ENCODE measurements around the gene ARHGAP8. TPM values are rescaled to one million over a fixed set of nuclear protein-coding genes. Genes with fewer than 3 reads are reported as not detected.

The ARHGAP8 gene
- 1 to 10 TPM in 1 of 2 donors, not detected in 1; 2.3 TPM for total RNA-seq

GRCh38 chr22:44752285-44753188, at the start of gene ARHGAP8:
Gene ARHGAP8 (plus strand): TSS chr22:44752575. CDS start chr22:44786528, 33,953 bp downstream.
- ATAC-seq (replicated peaks): peak; percentile 67
- peak within 1 kb of the TSS; percentile 64 for H3K4me3 Mint-ChIP-seq
- peaks cover 26% of the 10 kb centered on the region for H3K27me3 Mint-ChIP-seq
- no peak within 1 kb of the TSS for H3K27ac Mint-ChIP-seq
- no peaks in the 10 kb centered on the region for H3K36me3 Mint-ChIP-seq (ENCODE audit: low read depth)
- no peaks in the 10 kb centered on the region for H3K9me3 Mint-ChIP-seq
- H3K4me1 Mint-ChIP-seq: no peaks in the 10 kb centered on the region

- Mint-ChIP-seq H3K36me3 (ENCODE audit: low read depth) (no peaks in the 10 kb centered on the region), H3K4me3 (peak overlapping the region; percentile 73), H3K9me3 (no peaks in the 10 kb centered on the region), H3K27ac (no peak overlapping the region), H3K27me3 (no peaks in the 10 kb centered on the region), H3K4me1 (no peaks in the 10 kb centered on the region)
- ATAC-seq (replicated peaks): no peak
These were observed 49.0 kb upstream of the ARHGAP8 start for GRCh38 chr22:44703255-44703870.

DNA sequence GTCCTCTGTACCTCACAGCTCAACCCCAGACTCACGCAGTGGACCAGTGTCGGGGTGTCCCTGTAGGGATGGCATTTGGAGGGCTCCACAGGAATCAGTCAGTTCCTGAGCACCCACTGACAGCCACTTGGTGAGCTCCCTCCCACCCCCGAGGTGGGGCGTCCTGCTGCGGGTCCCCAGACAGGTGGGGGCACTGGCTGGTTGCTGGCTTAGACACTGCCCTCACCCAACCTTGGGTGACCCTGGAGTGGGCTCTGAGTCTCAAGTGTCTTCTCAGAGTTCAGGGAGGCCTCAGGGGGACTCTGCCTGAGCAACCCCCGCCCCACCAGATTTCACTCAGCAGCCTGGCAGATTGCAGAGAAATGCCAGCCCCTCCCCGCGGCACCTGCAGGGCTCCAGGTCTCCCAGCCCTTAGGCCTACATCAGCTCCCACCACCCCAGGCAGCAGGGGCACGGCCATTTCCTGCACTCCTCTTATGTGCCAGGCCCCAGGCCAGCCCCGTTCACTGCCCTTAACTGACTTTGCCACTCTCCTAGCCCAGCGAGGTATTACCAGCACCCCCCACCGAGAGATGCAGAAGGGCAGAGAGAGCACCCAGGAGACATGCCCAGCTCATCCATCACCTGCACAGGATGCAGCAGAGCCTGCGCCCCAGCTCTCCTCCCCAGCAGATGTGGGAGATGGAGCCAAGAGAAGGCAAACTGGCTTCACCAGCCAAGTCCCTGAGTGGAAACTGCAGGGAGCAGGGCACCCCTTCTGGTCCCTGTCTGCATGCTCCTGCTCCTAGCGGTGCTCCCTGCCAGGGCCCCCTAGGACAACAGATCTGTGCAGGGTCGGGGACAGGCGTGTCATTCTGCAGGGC, 48.0 kb upstream of the ARHGAP8 start:
- Mint-ChIP-seq H3K36me3 (ENCODE audit: low read depth) (no peaks in the 10 kb centered on the region), H3K27ac (no peak overlapping the region), H3K9me3 (no peaks in the 10 kb centered on the region), H3K27me3 (no peaks in the 10 kb centered on the region), H3K4me1 (no peaks in the 10 kb centered on the region), H3K4me3 (peak overlapping the region; percentile 73)
- ATAC-seq (replicated peaks): no peak

DNA sequence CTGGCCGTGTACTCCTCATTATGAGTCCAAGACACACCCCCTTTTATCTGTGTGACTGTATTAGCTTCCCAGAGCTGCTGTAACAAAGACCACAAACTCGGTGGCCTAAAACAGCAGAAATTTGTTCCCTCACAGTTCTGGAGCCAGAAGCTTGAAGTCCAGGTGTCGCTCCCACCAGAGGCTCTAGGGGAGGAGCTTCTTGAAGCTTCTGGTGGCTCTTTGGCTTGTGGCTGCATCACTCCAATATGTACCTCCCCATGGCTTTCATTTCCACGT, 47.4 kb upstream of the ARHGAP8 start:
- no peaks in the 10 kb centered on the region for H3K27me3 Mint-ChIP-seq
- no peak for ATAC-seq (replicated peaks)
- H3K36me3 Mint-ChIP-seq (ENCODE audit: low read depth): no peaks in the 10 kb centered on the region
- no peak overlapping the region for H3K4me3 Mint-ChIP-seq
- H3K4me1 Mint-ChIP-seq: no peaks in the 10 kb centered on the region
- no peak overlapping the region for H3K27ac Mint-ChIP-seq
- no peaks in the 10 kb centered on the region for H3K9me3 Mint-ChIP-seq

GRCh38 chr22:44706488-44706887, 45.9 kb upstream of the ARHGAP8 start:
- H3K4me1 Mint-ChIP-seq: peaks cover 9% of the 10 kb centered on the region
- no peak for ATAC-seq (replicated peaks)
- no peak overlapping the region for H3K4me3 Mint-ChIP-seq
- no peaks in the 10 kb centered on the region for H3K27me3 Mint-ChIP-seq
- no peaks in the 10 kb centered on the region for H3K36me3 Mint-ChIP-seq (ENCODE audit: low read depth)
- no peak overlapping the region for H3K27ac Mint-ChIP-seq
- H3K9me3 Mint-ChIP-seq: no peaks in the 10 kb centered on the region

- Mint-ChIP-seq H3K4me3 (no peak overlapping the region), H3K4me1 (peaks cover 9% of the 10 kb centered on the region), H3K36me3 (ENCODE audit: low read depth) (no peaks in the 10 kb centered on the region), H3K9me3 (no peaks in the 10 kb centered on the region), H3K27me3 (no peaks in the 10 kb centered on the region), H3K27ac (peak overlapping the region; percentile 48)
- no peak for ATAC-seq (replicated peaks)
These were observed 45.2 kb upstream of the ARHGAP8 start for GRCh38 chr22:44707178-44707577.

DNA sequence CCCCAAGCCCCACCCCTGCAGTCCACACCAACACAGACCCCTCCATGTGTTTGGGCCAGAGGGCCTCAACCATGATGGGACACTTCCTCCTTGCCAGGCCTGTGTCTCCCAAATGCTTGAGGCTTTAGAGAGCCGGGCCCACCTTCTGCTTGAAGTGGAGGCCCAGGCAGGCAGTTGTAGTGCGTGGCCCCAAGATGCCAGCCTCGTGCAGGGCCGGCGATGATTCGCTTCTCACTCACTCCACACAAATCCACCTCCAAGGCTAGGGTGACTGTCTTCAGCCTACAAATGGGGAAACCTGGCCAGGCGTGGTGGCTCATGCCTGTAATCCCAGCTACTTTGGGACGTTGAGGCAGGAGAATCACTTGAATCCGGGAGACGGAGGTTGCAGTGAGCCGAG, 44.6 kb upstream of the ARHGAP8 start:
- Mint-ChIP-seq H3K36me3 (ENCODE audit: low read depth) (no peaks in the 10 kb centered on the region), H3K4me3 (no peak overlapping the region), H3K27me3 (no peaks in the 10 kb centered on the region), H3K4me1 (peaks cover 15% of the 10 kb centered on the region), H3K9me3 (no peaks in the 10 kb centered on the region), H3K27ac (peak overlapping the region; percentile 48)
- no peak for ATAC-seq (replicated peaks)

DNA sequence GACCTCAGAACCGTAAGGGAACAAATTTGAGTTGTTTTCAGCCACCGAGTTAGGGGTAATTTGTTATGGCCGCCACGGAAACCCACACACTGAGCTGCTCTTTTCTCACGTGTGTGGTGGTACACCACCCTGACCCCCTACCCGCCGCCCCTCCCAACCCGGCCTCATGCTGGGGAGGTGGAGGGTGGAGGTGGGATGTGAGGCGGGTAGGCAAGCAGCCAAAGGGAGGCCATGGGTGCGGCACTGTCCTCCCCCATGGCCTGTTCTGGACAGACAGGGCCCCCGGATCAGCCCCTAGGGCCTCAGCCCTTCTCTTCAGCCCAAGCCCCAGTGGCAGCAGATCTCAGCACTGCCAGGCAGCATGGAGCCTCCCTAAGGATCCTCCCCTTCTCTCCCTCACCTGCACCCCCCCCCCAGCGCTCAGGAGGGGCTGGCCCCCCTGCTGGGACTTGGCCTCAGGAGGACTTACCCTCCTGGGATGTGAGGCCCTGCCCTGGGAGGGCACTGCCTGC, 42.4 kb upstream of the ARHGAP8 start:
- no peaks in the 10 kb centered on the region for H3K27me3 Mint-ChIP-seq
- H3K4me3 Mint-ChIP-seq: peak overlapping the region; percentile 71
- H3K4me1 Mint-ChIP-seq: peaks cover 17% of the 10 kb centered on the region
- no peak for ATAC-seq (replicated peaks)
- H3K36me3 Mint-ChIP-seq (ENCODE audit: low read depth): no peaks in the 10 kb centered on the region
- no peak overlapping the region for H3K27ac Mint-ChIP-seq
- H3K9me3 Mint-ChIP-seq: no peaks in the 10 kb centered on the region

- Mint-ChIP-seq H3K4me1 (peaks cover 17% of the 10 kb centered on the region), H3K27me3 (no peaks in the 10 kb centered on the region), H3K9me3 (no peaks in the 10 kb centered on the region), H3K4me3 (peak overlapping the region; percentile 71), H3K36me3 (ENCODE audit: low read depth) (no peaks in the 10 kb centered on the region), H3K27ac (peak overlapping the region; percentile 76)
- ATAC-seq (replicated peaks): peak; percentile 83
These were observed 41.7 kb upstream of the ARHGAP8 start for GRCh38 chr22:44710474-44711240.

DNA sequence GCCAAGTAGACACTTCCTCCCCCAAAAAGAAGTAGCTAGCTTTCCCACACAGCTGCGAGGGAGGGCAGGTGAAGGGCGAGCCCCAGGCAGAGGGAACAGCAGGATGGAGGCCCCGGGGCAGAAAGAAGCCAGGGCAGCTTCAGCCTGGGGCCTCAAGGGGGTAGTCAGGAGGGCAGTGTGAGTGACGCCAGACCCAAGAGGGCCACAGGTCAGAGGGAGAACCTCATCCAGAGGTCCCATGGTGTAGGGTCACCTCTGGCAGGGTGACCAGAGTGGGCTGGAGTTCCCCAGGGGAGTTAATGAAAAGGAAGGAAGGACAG, 41.2 kb upstream of the ARHGAP8 start:
- Mint-ChIP-seq H3K27ac (peak overlapping the region; percentile 22), H3K9me3 (no peaks in the 10 kb centered on the region), H3K27me3 (no peaks in the 10 kb centered on the region), H3K4me3 (peak overlapping the region; percentile 71), H3K36me3 (ENCODE audit: low read depth) (no peaks in the 10 kb centered on the region), H3K4me1 (peaks cover 17% of the 10 kb centered on the region)
- no peak for ATAC-seq (replicated peaks)

DNA sequence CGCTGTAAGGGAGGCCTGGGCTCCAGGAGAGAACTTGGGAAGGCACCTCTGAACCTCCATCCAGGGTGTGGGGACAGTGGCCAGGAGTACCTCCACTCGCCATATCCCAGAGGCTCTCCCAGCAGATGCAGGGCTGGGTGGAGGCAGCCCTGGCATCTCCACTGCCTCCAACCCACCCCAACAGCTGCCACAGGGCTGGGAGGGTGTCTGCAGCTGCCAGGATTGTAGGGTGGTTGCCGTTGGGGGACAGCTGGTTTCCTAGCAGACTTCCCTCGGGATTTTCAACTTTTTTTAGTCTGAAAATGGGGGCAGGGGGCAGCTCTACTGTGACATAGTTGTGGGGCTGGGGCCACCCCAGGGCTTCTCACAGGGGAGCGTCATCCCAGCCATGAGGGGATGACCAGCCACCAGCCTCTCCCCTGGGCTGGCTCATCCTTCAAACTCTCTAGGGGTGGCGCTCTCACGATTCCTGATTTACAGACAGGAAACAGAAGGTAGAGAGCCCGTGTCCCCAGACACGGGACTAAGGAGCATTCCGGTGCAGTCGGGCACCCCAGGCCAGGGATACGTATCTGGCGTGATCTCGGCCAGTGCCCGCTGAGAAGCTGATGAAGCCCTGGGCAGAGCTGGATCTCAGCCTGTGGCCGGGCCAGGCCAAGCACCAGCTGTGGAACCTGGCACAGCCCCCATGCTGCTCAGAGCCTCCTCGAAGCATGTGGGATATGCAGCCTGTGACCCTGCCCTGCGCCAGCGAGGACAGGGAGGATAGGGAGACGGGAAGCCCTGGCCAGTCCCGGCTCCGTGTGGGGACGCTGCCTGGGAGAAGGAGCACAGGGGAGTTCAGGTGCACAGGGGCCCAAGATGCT, 40.5 kb upstream of the ARHGAP8 start:
- no peaks in the 10 kb centered on the region for H3K9me3 Mint-ChIP-seq
- H3K4me1 Mint-ChIP-seq: peaks cover 17% of the 10 kb centered on the region
- H3K27ac Mint-ChIP-seq: peak overlapping the region; percentile 61
- H3K36me3 Mint-ChIP-seq (ENCODE audit: low read depth): no peaks in the 10 kb centered on the region
- H3K4me3 Mint-ChIP-seq: no peak overlapping the region
- H3K27me3 Mint-ChIP-seq: no peaks in the 10 kb centered on the region
- ATAC-seq (replicated peaks): no peak

DNA sequence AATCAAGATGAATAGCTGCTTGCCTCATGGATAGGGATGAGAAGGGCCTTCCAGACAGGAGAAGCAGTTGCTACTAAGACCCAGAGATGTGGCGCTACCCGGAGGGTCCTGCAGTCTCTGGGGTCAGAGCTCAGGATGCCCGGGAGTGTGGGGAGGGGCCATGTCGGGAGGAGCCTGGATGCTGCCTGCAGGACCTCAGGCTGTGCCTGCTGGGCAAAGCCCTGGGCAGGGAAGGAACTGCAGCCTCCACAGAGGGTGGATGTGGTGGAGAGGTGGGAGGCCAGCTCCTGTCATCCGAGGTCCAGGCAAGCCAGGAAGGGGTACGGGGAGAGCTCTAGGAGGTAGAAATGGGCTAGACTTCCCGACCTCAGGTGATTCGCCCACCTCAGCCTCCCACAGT, 39.4 kb upstream of the ARHGAP8 start:
- Mint-ChIP-seq H3K4me3 (no peak overlapping the region), H3K4me1 (peaks cover 17% of the 10 kb centered on the region), H3K27me3 (no peaks in the 10 kb centered on the region), H3K36me3 (ENCODE audit: low read depth) (no peaks in the 10 kb centered on the region), H3K27ac (no peak overlapping the region), H3K9me3 (no peaks in the 10 kb centered on the region)
- ATAC-seq (replicated peaks): no peak

DNA sequence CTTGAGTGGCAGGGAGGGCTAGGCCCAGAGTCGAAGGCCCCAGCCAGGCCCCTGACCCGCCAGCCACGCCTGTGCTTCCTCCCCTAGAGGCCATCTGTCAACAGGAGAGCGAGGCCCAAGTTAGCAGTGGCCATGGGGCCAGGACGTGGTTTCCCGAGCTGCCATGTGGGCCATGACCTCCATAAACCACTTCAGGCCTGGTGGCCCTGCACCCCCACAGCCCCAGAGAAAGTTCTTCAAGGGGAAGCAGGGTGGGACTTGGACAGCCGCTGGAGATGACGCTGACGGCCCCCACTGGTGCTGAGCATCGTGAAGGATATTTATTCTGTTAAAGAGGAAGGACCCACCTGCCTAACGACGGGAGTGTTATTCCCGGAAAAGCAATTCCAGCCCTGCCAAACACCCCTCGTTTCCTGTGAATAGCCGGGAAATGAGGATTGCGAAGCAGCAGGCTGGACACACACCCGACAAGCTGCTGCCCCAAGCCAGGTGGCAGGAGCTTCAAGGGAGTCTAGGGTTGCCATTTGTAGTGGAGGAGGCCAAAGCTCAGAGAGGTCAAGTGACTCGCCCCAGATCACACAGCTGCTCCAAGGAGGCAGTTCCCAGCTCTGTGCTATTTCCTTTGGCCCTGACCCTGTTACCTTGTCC, 37.5 kb upstream of the ARHGAP8 start:
- Mint-ChIP-seq H3K27me3 (no peaks in the 10 kb centered on the region), H3K27ac (no peak overlapping the region), H3K9me3 (no peaks in the 10 kb centered on the region), H3K36me3 (ENCODE audit: low read depth) (peaks cover 9% of the 10 kb centered on the region), H3K4me1 (peaks cover 26% of the 10 kb centered on the region), H3K4me3 (no peak overlapping the region)
- no peak for ATAC-seq (replicated peaks)

Data from activated T-helper 17 cell treated with anti-CD3 and anti-CD28 coated beads, Interleukin-2, amount 50 U/mL, for 72 hours (primary cell).